ENCODE measurements around the gene ELMO1.

DNA sequence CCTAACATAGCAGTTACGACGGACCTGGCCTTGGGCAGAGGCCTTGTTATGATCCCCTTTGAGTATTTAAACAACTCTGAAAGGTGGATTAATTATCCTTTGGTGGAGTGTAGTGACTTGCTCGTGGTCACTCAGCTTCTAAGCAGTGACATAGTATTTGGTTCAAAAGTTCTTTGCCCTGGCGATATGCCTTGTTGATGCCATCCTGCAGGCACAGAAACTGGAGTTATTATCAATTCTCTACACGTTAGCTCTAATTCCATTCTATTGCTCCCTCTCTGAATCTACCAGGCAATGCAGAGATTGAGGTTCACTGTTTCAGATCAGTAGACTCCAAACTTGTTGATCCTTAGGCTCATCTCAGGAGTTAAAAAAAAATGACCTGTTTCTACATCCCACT lies 32.5 kb upstream of the ELMO1 start:
- TF ChIP-seq, protein P1, sequence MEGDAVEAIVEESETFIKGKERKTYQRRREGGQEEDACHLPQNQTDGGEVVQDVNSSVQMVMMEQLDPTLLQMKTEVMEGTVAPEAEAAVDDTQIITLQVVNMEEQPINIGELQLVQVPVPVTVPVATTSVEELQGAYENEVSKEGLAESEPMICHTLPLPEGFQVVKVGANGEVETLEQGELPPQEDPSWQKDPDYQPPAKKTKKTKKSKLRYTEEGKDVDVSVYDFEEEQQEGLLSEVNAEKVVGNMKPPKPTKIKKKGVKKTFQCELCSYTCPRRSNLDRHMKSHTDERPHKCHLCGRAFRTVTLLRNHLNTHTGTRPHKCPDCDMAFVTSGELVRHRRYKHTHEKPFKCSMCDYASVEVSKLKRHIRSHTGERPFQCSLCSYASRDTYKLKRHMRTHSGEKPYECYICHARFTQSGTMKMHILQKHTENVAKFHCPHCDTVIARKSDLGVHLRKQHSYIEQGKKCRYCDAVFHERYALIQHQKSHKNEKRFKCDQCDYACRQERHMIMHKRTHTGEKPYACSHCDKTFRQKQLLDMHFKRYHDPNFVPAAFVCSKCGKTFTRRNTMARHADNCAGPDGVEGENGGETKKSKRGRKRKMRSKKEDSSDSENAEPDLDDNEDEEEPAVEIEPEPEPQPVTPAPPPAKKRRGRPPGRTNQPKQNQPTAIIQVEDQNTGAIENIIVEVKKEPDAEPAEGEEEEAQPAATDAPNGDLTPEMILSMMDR (IDR thresholded peaks at IDR 0.05): no peak
- TF ChIP-seq POLR2A (IDR thresholded peaks at IDR 0.05): no peak

Measured in lower leg skin (tissue), 3 donors.